ENCODE measurements around the gene SLC6A16.

- TF ChIP-seq CTCF (conservative IDR thresholded peaks at IDR 0.05; ENCODE audit: low read length) (no peak), EZH2phosphoT487 (IDR thresholded peaks at IDR 0.05; ENCODE audit: borderline replicate concordance) (no peak)
These were observed 37.7 kb downstream of the SLC6A16 start for GRCh38 chr19:49287141-49287770.
